GM21515 (cell line): ENCODE measurements around the gene CACNA2D3.

ENCODE experiments used
- ATAC-seq: cut with Tn5 transposase; IDR thresholded peaks from one replicate; pipeline ENCODE4 v1.9.1; 2021; ENCODE audit not compliant: unreplicated experiment

Gene CACNA2D3

GRCh38 chr3:54126551-54126950, 4.2 kb downstream of the CACNA2D3 start:
- ATAC-seq: no peak

- ATAC-seq: no peak
These were observed 5.2 kb downstream of the CACNA2D3 start for GRCh38 chr3:54127499-54128056.

GRCh38 chr3:54131026-54131605, 8.8 kb downstream of the CACNA2D3 start:
- no peak for ATAC-seq

- ATAC-seq: no peak
These were observed 9.5 kb downstream of the CACNA2D3 start for GRCh38 chr3:54131890-54132289.

GRCh38 chr3:54132685-54133084, 10.3 kb downstream of the CACNA2D3 start:
- ATAC-seq: no peak

- ATAC-seq: no peak
These were observed 10.8 kb downstream of the CACNA2D3 start for GRCh38 chr3:54133196-54133595.

- ATAC-seq: no peak
These were observed 11.8 kb downstream of the CACNA2D3 start for GRCh38 chr3:54134155-54134554.

- ATAC-seq: no peak
These were observed 12.4 kb downstream of the CACNA2D3 start for GRCh38 chr3:54134713-54135112.

GRCh38 chr3:54137311-54137710, 15.0 kb downstream of the CACNA2D3 start:
- no peak for ATAC-seq

GRCh38 chr3:54138937-54139547, 16.7 kb downstream of the CACNA2D3 start:
- ATAC-seq: no peak

- no peak for ATAC-seq
These were observed 17.3 kb downstream of the CACNA2D3 start for GRCh38 chr3:54139630-54140029.

- ATAC-seq: no peak
These were observed 21.9 kb downstream of the CACNA2D3 start for GRCh38 chr3:54144284-54144683.

GRCh38 chr3:54146506-54147239, 24.3 kb downstream of the CACNA2D3 start:
- no peak for ATAC-seq

- ATAC-seq: no peak
These were observed 28.6 kb downstream of the CACNA2D3 start for GRCh38 chr3:54150864-54151467.

- ATAC-seq: no peak
These were observed 31.1 kb downstream of the CACNA2D3 start for GRCh38 chr3:54153477-54153876.

- ATAC-seq: no peak
These were observed 35.5 kb downstream of the CACNA2D3 start for GRCh38 chr3:54157860-54158259.

GRCh38 chr3:54159917-54160316, 37.6 kb downstream of the CACNA2D3 start:
- ATAC-seq: no peak

- ATAC-seq: no peak
These were observed 41.1 kb downstream of the CACNA2D3 start for GRCh38 chr3:54163441-54163840.

- no peak for ATAC-seq
These were observed 42.0 kb downstream of the CACNA2D3 start for GRCh38 chr3:54164192-54164975.

- no peak for ATAC-seq
These were observed 43.5 kb downstream of the CACNA2D3 start for GRCh38 chr3:54165865-54166264.

GRCh38 chr3:54167999-54168398, 45.6 kb downstream of the CACNA2D3 start:
- ATAC-seq: no peak
